Keratinocyte (primary cell): ENCODE results near the gene SERGEF.

Source experiments
- EZH2 ChIP-seq: IDR thresholded peaks from one replicate; pipeline ENCODE4 v1.6.1; 2012; ENCODE audit warnings: inconsistent platforms, mild to moderate bottlenecking, low read length, moderate library complexity
- TF ChIP-seq, protein P1 (sequence below), 3 experiments: IDR thresholded peaks in 1 of 3; conservative IDR thresholded peaks in 1 of 3; optimal IDR thresholded peaks in 1 of 3; 2 replicates in 2 of 3; 3 replicates in 1 of 3; pipeline versions ENCODE3 to v1.5.1; 2011; ENCODE audit warnings: low read length in 3 of 3, mild to moderate bottlenecking in 3 of 3, moderate library complexity in 2 of 3, control low read depth in 1 of 3, inconsistent platforms in 1 of 3; ENCODE audit not compliant: insufficient read depth in 2 of 3; ENCODE audit errors: extremely low read depth in 1 of 3

DNA sequence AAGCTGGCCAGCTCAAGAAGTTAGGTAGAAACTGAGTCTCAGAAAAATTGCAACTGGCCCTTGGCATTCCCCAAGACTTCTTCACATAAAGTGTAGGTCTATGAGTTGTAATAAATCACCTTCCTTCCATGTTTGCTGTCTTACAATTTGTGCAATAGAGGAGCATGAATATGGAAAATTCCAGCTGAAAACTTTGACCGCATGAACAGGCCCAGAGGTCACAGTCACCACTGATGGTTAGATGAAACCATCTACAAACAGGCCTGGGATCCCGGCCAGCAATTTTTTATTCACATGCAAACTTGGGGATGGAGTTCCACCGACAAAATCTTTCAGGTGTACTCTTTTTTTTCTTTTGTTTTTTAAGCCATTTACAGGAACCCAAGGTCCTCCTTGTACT lies 88.1 kb downstream of the SERGEF start:
- TF ChIP-seq, protein P1, sequence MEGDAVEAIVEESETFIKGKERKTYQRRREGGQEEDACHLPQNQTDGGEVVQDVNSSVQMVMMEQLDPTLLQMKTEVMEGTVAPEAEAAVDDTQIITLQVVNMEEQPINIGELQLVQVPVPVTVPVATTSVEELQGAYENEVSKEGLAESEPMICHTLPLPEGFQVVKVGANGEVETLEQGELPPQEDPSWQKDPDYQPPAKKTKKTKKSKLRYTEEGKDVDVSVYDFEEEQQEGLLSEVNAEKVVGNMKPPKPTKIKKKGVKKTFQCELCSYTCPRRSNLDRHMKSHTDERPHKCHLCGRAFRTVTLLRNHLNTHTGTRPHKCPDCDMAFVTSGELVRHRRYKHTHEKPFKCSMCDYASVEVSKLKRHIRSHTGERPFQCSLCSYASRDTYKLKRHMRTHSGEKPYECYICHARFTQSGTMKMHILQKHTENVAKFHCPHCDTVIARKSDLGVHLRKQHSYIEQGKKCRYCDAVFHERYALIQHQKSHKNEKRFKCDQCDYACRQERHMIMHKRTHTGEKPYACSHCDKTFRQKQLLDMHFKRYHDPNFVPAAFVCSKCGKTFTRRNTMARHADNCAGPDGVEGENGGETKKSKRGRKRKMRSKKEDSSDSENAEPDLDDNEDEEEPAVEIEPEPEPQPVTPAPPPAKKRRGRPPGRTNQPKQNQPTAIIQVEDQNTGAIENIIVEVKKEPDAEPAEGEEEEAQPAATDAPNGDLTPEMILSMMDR (optimal IDR thresholded peaks at IDR 0.05 in 1 of 3, IDR thresholded peaks at IDR 0.05 in 1 of 3, conservative IDR thresholded peaks at IDR 0.05 in 1 of 3; ENCODE audit: extremely low read depth in 1 of 3, insufficient read depth in 2 of 3, low read length in 3 of 3): no peak
- TF ChIP-seq EZH2: no peak
